Mucosa of stomach (tissue), 1 donor: ENCODE data around the gene AHCYL2.
"Not testable (repeated sequence)": the region's sequence is repeated elsewhere in the genome, so short reads cannot be mapped to it uniquely, and the experiment has no call there.

ENCODE experiments used
- H3K27me3 ChIP-seq: one replicate; pipeline ENCODE4 v1.7.0; 2013; ENCODE audit warnings: mild to moderate bottlenecking, low read length; ENCODE audit not compliant: control insufficient read depth, insufficient read depth
- H3K36me3 ChIP-seq: one replicate; pipeline ENCODE4 v1.7.0; 2013; ENCODE audit warnings: low read length; ENCODE audit not compliant: control insufficient read depth, insufficient read depth
- H3K4me1 ChIP-seq: one replicate; pipeline ENCODE4 v1.7.0; 2013; ENCODE audit warnings: mild to moderate bottlenecking, low read length; ENCODE audit not compliant: control insufficient read depth, insufficient read depth
- H3K4me3 ChIP-seq: one replicate; pipeline ENCODE4 v1.7.0; 2013; ENCODE audit warnings: low read length
- H3K9ac ChIP-seq: one replicate; pipeline ENCODE4 v1.7.0; 2013; ENCODE audit warnings: mild to moderate bottlenecking, low read length, moderate library complexity
- H3K9me3 ChIP-seq: one replicate; pipeline ENCODE4 v1.7.0; 2013; ENCODE audit warnings: mild to moderate bottlenecking, low read length, moderate library complexity; ENCODE audit not compliant: control insufficient read depth
- donor health status: Pancreatic carcinoma.

The AHCYL2 gene

GRCh38 chr7:129410238-129410637, 185.4 kb downstream of the AHCYL2 start:
- not testable (repeated sequence) for H3K9ac ChIP-seq, H3K36me3 ChIP-seq, H3K9me3 ChIP-seq, H3K4me1 ChIP-seq, H3K27me3 ChIP-seq, H3K4me3 ChIP-seq

GRCh38 chr7:129412501-129412900, 187.7 kb downstream of the AHCYL2 start:
- H3K27me3 ChIP-seq = no peaks in the 10 kb centered on the region
- no peaks in the 10 kb centered on the region for H3K36me3 ChIP-seq
- no peaks in the 10 kb centered on the region for H3K4me1 ChIP-seq
- no peak overlapping the region for H3K4me3 ChIP-seq
- H3K9me3 ChIP-seq = no peaks in the 10 kb centered on the region
- no peak overlapping the region for H3K9ac ChIP-seq

GRCh38 chr7:129417073-129417472, 192.2 kb downstream of the AHCYL2 start:
- Histone ChIP-seq H3K4me1 (no peaks in the 10 kb centered on the region), H3K9me3 (no peaks in the 10 kb centered on the region), H3K36me3 (no peaks in the 10 kb centered on the region), H3K4me3 (no peak overlapping the region), H3K9ac (no peak overlapping the region), H3K27me3 (no peaks in the 10 kb centered on the region)

GRCh38 chr7:129421717-129422250, 197.0 kb downstream of the AHCYL2 start:
- H3K4me1 ChIP-seq = no peaks in the 10 kb centered on the region
- H3K36me3 ChIP-seq = no peaks in the 10 kb centered on the region
- H3K4me3 ChIP-seq = no peak overlapping the region
- no peak overlapping the region for H3K9ac ChIP-seq
- H3K27me3 ChIP-seq = no peaks in the 10 kb centered on the region
- no peaks in the 10 kb centered on the region for H3K9me3 ChIP-seq

- H3K9ac ChIP-seq = no peak overlapping the region
- no peaks in the 10 kb centered on the region for H3K27me3 ChIP-seq
- peaks cover 6% of the 10 kb centered on the region for H3K36me3 ChIP-seq
- H3K4me3 ChIP-seq = no peak overlapping the region
- H3K9me3 ChIP-seq = no peaks in the 10 kb centered on the region
- no peaks in the 10 kb centered on the region for H3K4me1 ChIP-seq
Measured at GRCh38 chr7:129422727-129423126, 197.9 kb downstream of the AHCYL2 start.

- Histone ChIP-seq H3K36me3 (peaks cover 6% of the 10 kb centered on the region), H3K9me3 (no peaks in the 10 kb centered on the region), H3K27me3 (no peaks in the 10 kb centered on the region), H3K9ac (no peak overlapping the region), H3K4me3 (no peak overlapping the region), H3K4me1 (no peaks in the 10 kb centered on the region)
Measured at GRCh38 chr7:129423700-129424410, 199.0 kb downstream of the AHCYL2 start.

- H3K4me3 ChIP-seq = no peak overlapping the region
- no peak overlapping the region for H3K9ac ChIP-seq
- H3K36me3 ChIP-seq = peaks cover 6% of the 10 kb centered on the region
- H3K27me3 ChIP-seq = no peaks in the 10 kb centered on the region
- H3K9me3 ChIP-seq = no peaks in the 10 kb centered on the region
- no peaks in the 10 kb centered on the region for H3K4me1 ChIP-seq
Measured at GRCh38 chr7:129426482-129426881, 201.7 kb downstream of the AHCYL2 start.

- H3K4me3 ChIP-seq = no peak overlapping the region
- no peak overlapping the region for H3K9ac ChIP-seq
- no peaks in the 10 kb centered on the region for H3K27me3 ChIP-seq
- peaks cover 6% of the 10 kb centered on the region for H3K36me3 ChIP-seq
- no peaks in the 10 kb centered on the region for H3K4me1 ChIP-seq
- no peaks in the 10 kb centered on the region for H3K9me3 ChIP-seq
Measured at GRCh38 chr7:129427526-129428045, 202.8 kb downstream of the AHCYL2 start.

GRCh38 chr7:129431911-129432643, 207.2 kb downstream of the AHCYL2 start:
- Histone ChIP-seq H3K27me3 (peaks cover 26% of the 10 kb centered on the region), H3K4me1 (peaks cover 12% of the 10 kb centered on the region), H3K9me3 (no peaks in the 10 kb centered on the region), H3K4me3 (no peak overlapping the region), H3K9ac (no peak overlapping the region), H3K36me3 (peaks cover 5% of the 10 kb centered on the region)

GRCh38 chr7:129433847-129434674, 209.2 kb downstream of the AHCYL2 start, which contains the start of gene STRIP2:
Gene STRIP2 (plus strand): TSS chr7:129434432. CDS start chr7:129434473, 41 bp downstream.
- Histone ChIP-seq H3K9me3 (no peaks in the 10 kb centered on the region), H3K4me1 (peaks cover 12% of the 10 kb centered on the region), H3K36me3 (no peaks in the 10 kb centered on the region), H3K9ac (peak within 1 kb of the TSS; percentile 69), H3K27me3 (peaks cover 26% of the 10 kb centered on the region), H3K4me3 (peak within 1 kb of the TSS; percentile 48)

- no peaks in the 10 kb centered on the region for H3K9me3 ChIP-seq
- peak overlapping the region; percentile 31 for H3K4me3 ChIP-seq
- peaks cover 12% of the 10 kb centered on the region for H3K4me1 ChIP-seq
- no peaks in the 10 kb centered on the region for H3K36me3 ChIP-seq
- H3K9ac ChIP-seq = peak overlapping the region; percentile 69
- H3K27me3 ChIP-seq = peaks cover 26% of the 10 kb centered on the region
Measured at GRCh38 chr7:129434675-129435318, 210.0 kb downstream of the AHCYL2 start.
